Adrenal gland (tissue), 5 donors: ENCODE results near the gene VWA5B2.

Experiments
- CTCF ChIP-seq, 6 experiments: fragments of 450-650 bp in 4 of 6; fragments of 200-600 bp in 2 of 6; sonication (generic) in 1 of 6; IDR thresholded peaks; 1 replicate in 5 of 6; 2 replicates in 1 of 6; pipeline versions ENCODE4 v1.5.1 to v1.8.0; 2016 to 2021; ENCODE audit warnings: antibody characterized with exemption in 6 of 6, mild to moderate bottlenecking in 2 of 6, moderate library complexity in 1 of 6
- POLR2A ChIP-seq, 2 donors: fragments of 450-650 bp; IDR thresholded peaks; one replicate each; pipeline ENCODE4 v1.6.1; 2017; ENCODE audit warnings: antibody characterized with exemption in 2 of 2, mild to moderate bottlenecking in 2 of 2, moderate library complexity in 1 of 2
- donor health status: DM: no; HTN: no; CAD: no.

GRCh38 chr3:184291044-184291737, 61.8 kb downstream of the VWA5B2 start:
- no peak for TF ChIP-seq POLR2A (IDR thresholded peaks at IDR 0.05)
- TF ChIP-seq CTCF (IDR thresholded peaks at IDR 0.05), result no peak
